NCI-H146 treated with DMSO at 0.1 percent for 48 hours (cell line): ENCODE measurements around the gene BRSK2.

ENCODE experiments used
- DNase-seq: peaks from one replicate; lab custom pipeline; 2025; ENCODE audit not compliant: unreplicated experiment; lab: John Stamatoyannopoulos, UW

BRSK2 gene

DNA sequence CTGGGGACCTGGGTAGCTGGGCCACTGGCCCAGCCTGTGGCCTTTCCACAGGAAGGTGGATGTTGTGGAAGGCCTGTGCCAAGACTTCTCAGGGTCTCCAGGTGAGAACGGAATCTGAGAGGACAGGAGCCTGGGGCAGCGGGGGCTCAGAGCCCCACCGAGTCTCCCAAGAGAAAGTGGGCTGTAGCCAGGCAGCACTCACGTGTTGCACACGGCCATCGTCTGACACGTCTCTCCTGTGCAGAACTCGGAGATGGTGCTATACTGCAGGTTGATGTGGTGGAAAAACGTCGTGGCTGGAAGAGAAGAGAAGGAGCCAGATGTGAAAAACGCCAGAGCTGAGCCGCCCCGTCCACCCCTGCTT lies 90.4 kb downstream of the BRSK2 start:
- DNase-seq = no peak

- DNase-seq = no peak
Observed at GRCh38 chr11:1480555-1481482, 91.1 kb downstream of the BRSK2 start.

DNA sequence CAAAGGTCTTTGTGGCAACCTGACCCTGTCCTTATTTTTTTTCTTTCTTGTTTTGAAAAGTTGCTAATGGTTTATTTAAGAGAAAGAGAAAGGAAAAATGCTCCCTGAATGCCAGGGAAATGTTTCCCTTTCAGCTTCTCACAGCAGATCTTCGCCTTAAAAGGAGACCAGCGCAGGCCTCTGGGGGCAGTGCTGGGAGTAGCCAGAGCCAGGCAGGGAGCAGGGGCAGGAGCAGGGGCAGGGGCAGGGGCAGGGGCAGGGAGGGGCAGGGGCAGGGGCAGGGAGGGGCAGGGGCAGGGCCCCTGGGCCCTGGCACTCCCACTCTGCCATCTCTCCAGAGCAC lies 91.7 kb downstream of the BRSK2 start:
- DNase-seq = no peak

DNA sequence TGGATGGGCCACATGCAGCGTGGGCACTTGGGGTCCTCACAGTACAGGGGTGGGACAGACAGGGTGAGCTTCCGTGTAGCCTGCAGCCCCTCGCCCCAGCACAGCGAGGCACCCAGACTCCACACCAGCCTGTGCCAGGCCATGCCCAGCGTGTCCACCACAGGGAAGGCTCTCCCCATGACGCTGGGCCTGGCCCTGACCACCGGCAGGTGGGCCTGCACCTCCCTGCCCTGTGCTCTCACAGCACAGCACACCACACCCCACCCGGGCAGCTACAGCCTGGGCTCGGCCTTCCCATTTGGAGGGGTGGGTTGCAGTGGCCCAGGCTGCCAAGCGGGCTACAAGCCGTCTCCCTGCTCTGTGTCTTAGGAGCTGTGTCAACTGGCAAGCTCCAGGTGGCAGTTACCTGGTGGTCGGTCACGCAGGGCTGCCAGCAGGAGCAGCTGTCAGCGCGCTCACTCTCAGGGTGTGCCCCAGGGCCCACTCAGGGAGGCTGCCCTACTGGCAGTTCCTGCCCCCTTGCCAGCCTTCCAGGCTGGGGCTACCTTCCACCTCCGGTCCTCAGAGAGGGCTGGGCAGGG lies 92.2 kb downstream of the BRSK2 start:
- no peak for DNase-seq

GRCh38 chr11:1482581-1483444 lies 93.1 kb downstream of the BRSK2 start:
- no peak for DNase-seq

GRCh38 chr11:1483445-1483961 lies 93.8 kb downstream of the BRSK2 start:
- DNase-seq = no peak

- DNase-seq = no peak
Observed at GRCh38 chr11:1484061-1484671, 94.4 kb downstream of the BRSK2 start.

DNA sequence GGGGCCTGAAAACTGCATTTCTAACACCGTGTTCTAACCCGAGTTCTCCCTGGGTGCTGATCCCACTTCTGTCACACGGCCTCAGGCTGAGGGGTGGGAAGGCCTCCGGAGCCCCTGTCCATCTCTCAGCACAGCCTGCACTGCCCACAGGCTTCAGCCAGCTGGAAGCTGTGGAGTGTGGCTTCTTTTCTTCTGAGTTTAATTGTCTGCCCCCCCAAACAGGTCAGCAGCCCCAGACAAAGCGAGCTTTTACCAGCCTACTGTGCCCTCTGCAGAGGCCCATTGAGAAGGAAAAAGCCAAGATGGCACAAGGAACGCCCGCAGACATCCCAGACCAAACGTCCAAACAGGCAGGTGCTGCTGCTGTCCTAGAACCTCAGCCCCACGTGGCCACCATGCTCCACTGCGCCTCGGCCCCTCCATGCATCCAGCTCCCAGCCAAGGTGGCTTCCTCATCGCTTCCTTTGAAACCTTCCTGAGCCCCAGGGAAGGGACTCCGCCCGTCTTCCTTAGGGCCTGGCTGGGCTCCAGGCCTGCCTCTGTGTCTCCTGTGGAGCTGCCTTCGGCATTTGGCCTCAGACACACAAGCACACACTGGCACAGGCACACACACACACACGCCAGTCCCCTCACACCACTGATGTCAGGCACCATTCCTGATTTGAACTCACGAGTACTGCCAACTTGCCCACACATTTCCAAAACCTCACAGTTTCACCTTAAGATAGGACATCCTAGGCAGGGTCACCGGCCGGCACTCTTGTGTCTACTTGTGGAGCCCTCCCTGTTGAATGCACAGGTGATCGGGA lies 95.2 kb downstream of the BRSK2 start:
- no peak for DNase-seq

DNA sequence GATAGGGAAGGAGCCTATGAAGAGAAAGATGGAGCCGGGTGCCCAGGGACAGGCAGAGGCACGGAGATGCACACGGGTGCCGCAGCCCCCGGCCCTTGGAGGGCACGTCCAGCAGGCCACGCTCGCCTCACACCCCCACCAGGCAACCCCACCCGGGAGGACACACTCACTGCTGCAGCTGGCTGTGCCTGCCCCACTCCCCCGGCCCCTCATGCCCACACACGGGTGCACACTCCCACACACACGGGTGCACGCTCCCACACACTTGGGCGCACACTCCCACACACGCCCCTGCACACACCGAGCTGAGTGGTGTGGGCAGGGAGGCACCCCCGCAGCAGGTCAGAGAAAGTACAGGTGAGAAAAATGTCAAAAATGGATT lies 95.8 kb downstream of the BRSK2 start:
- DNase-seq = no peak

DNA sequence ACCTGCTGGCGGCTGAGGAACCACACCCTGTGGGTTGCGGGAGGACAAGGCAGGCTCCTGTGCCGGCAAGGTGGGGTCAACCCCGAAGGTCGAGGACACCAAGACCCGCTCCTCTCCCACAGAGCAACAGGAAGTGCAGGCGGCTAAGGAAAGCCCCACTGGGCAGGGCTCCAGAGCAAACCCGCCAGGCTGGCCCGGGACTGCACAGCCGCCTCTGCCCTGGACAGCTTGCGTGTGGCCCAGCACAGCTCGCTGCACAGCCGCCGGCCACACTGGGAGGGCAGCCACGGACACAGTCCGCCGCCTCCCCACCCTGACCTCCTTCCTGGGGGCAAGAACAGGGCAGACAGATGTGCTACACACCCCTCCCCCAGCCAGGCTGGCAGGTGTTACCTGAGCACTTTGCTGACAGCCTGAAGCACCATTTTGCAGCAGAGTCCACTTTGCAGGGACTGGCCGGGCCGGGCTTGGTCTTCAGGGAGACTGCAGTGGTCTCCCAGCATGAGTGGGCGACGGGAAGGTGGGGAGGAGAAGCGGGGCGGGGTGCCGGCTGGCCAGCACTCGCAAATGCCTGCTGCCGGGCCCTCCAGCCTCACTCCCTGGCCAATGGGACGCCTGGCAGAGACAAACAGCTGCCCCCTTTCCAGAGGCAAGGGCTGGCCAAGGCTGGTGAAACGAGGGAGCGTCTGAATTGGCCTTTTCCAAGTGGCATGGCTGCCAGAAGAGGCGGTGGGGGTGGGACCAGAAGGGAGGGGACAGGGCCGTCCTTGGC lies 96.5 kb downstream of the BRSK2 start, which contains the start of gene MOB2:
Gene MOB2, minus strand, starts transcription at position 726 of the 772 bp plus-strand sequence. Its CDS starts 223 bp downstream, at position 503.
- DNase-seq = no peak

- DNase-seq = no peak
Observed at GRCh38 chr11:1487091-1487850, 97.5 kb downstream of the BRSK2 start.

- DNase-seq = no peak
Observed at GRCh38 chr11:1487851-1488574, 98.3 kb downstream of the BRSK2 start.

DNA sequence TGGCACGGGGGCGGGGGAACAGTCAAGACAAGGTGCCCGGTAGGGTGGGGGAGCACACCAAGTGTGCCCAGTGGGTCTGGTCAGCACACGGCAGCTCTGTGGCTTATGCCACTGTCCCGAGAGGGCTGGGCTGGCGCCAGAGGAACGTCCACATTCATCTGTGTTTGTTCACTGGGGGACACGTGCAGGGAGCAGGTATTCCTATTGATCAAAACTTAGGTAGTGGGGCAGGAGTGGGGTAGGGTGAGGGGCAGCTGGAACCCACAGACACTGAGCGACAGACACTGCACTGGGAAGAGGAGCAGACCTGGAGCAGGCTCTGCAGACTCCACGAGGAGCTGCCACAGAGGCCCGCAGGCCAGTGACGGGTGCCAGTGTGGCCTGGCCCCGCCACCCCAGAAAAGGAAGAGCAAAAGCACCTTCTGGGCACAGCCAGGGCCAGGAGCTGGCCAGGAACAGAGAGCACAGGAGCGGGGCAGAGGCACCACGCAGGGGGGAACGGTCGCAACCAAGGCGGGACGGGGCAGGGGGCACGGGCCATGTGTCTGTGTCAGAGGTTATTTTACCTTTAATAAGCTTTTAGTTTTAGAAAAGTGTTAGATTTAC lies 98.9 kb downstream of the BRSK2 start:
- DNase-seq = no peak

DNA sequence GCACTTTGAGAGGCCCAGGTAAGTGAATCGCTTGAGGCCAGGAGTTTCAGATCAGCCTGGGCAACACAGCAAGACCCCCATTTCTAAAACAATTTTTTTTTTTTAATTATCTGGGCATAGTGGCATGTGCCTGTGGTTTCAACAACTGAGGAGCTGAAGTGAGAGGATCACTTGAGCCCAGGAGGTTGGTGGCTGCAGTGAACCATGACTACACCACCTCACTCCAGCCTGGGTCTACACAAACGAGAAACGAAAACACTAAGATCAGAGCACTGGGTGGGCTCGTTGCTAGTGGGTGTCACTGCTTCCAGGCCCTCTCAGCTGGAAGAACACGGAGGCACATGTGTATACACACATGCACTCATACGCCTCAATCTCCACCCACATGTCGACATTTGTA lies 100.9 kb downstream of the BRSK2 start:
- DNase-seq = no peak

DNA sequence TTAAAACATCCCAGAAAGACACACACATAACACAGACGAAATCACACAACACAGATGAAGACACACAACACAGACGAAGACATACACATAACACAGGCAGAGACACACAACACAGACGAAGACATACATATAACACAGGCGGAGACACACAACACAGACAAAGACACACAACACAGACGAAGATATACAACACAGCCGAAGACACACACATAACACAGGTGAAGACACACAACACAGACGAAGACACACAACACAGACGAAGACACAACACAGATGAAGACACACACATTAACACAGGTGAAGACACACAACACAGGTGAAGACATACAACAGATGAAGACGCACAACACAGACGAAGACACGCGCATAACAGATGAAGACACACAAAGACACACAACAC lies 101.6 kb downstream of the BRSK2 start:
- no peak for DNase-seq

GRCh38 chr11:1493650-1494244 lies 104.0 kb downstream of the BRSK2 start:
- no peak for DNase-seq

DNA sequence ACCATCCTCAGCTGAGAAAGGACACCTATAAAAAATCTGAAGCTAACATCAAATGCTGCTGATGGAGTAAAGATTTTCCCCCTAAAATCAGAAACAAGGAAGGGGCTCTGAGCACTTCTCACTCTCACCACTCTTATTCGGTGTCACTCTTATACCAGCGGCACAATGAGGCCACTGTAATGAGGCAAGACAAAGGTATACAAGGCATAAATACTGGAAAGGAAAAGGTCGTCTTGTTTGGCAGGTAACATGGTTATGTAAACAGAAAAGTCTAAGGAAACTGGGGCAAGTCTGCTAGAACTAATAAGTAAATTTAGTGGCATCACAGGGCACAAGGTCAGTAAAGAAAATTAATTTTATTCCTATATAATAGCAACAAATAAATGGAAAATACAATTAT lies 104.9 kb downstream of the BRSK2 start:
- no peak for DNase-seq
